H9 (cell line): ENCODE data around the gene BCO1. TPM values are rescaled to one million over a fixed set of nuclear protein-coding genes. Genes with fewer than 3 reads are reported as not detected.

Source experiments
- DNase-seq: peaks from one replicate; pipeline ENCODE4 v3.0.0-alpha.2; 2017
- H2AFZ ChIP-seq: one replicate; pipeline ENCODE4 v1.6.1; 2013; ENCODE audit warnings: mild to moderate bottlenecking, low read length, control low read depth, moderate library complexity
- H2AK5ac ChIP-seq: 2 replicates; pipeline ENCODE4 v1.6.1; 2013; ENCODE audit warnings: low read length, control low read depth, mixed read lengths; ENCODE audit not compliant: insufficient read length
- H2BK120ac ChIP-seq: one replicate; pipeline ENCODE4 v1.6.1; 2013; ENCODE audit warnings: low read depth, mild to moderate bottlenecking, low read length, control low read depth, inconsistent platforms; ENCODE audit not compliant: poor library complexity, severe bottlenecking
- H2BK12ac ChIP-seq: 2 replicates; pipeline ENCODE4 v1.6.1; 2013; ENCODE audit warnings: low read length, control low read depth, mixed read lengths, low read depth; ENCODE audit not compliant: insufficient read length
- H2BK15ac ChIP-seq: 2 replicates; pipeline ENCODE4 v1.6.1; 2013; ENCODE audit warnings: low read depth, low read length, control low read depth
- H2BK20ac ChIP-seq: one replicate; pipeline ENCODE4 v1.6.1; 2013; ENCODE audit warnings: low read depth, mild to moderate bottlenecking, low read length, control low read depth, inconsistent platforms; ENCODE audit not compliant: poor library complexity, severe bottlenecking
- H2BK5ac ChIP-seq: 2 replicates; pipeline ENCODE4 v1.6.1; 2013; ENCODE audit warnings: low read length, control low read depth, mixed read lengths; ENCODE audit not compliant: insufficient read length
- H3K14ac ChIP-seq: 2 replicates; pipeline ENCODE4 v1.6.1; 2013; ENCODE audit warnings: low read length, control low read depth; ENCODE audit not compliant: insufficient read depth
- H3K18ac ChIP-seq: 2 replicates; pipeline ENCODE4 v1.6.1; 2013; ENCODE audit warnings: low read depth, mild to moderate bottlenecking, mixed read lengths, low read length, control low read depth; ENCODE audit not compliant: insufficient read length
- H3K23ac ChIP-seq: 2 replicates; pipeline ENCODE4 v1.6.1; 2013; ENCODE audit warnings: low read length, control low read depth, mixed read lengths, low read depth; ENCODE audit not compliant: insufficient read length
- H3K23me2 ChIP-seq: 2 replicates; pipeline ENCODE4 v1.6.1; 2013; ENCODE audit warnings: low read depth, mild to moderate bottlenecking, mixed read lengths, low read length, control low read depth; ENCODE audit not compliant: insufficient read length, poor library complexity, severe bottlenecking
- H3K27ac ChIP-seq: 2 replicates; pipeline ENCODE4 v1.5.1; 2013; ENCODE audit warnings: low read length, control low read depth, mixed read lengths, low read depth; ENCODE audit not compliant: insufficient read length
- H3K27me3 ChIP-seq: 2 replicates; pipeline ENCODE4 v1.6.1; 2013; ENCODE audit warnings: low read length, control low read depth, inconsistent platforms; ENCODE audit not compliant: insufficient read depth
- H3K4ac ChIP-seq: 2 replicates; pipeline ENCODE4 v1.6.1; 2013; ENCODE audit warnings: low read depth, mild to moderate bottlenecking, control low read depth, inconsistent platforms, low read length, moderate library complexity
- H3K4me1 ChIP-seq: 2 replicates; pipeline ENCODE4 v1.6.1; 2013; ENCODE audit warnings: low read length, control low read depth, inconsistent platforms; ENCODE audit not compliant: insufficient read depth
- H3K4me2 ChIP-seq: 2 replicates; pipeline ENCODE4 v1.6.1; 2013; ENCODE audit warnings: low read length, control low read depth, mixed read lengths; ENCODE audit not compliant: insufficient read length, insufficient read depth
- H3K56ac ChIP-seq: 2 replicates; pipeline ENCODE4 v1.6.1; 2013; ENCODE audit warnings: low read depth, mild to moderate bottlenecking, mixed read lengths, low read length, control low read depth; ENCODE audit not compliant: insufficient read length
- H3K79me1 ChIP-seq: 2 replicates; pipeline ENCODE4 v1.6.1; 2013; ENCODE audit warnings: low read depth, mild to moderate bottlenecking, moderate library complexity, low read length, control low read depth, inconsistent platforms; ENCODE audit not compliant: insufficient read depth, poor library complexity, severe bottlenecking
- H3K79me2 ChIP-seq: 2 replicates; pipeline ENCODE4 v1.6.1; 2013; ENCODE audit warnings: low read length, control low read depth, inconsistent platforms; ENCODE audit not compliant: insufficient read depth
- H3K9ac ChIP-seq: 2 replicates; pipeline ENCODE4 v1.6.1; 2013; ENCODE audit warnings: low read length, control low read depth, mixed read lengths; ENCODE audit not compliant: insufficient read length; ENCODE audit errors: extremely low read depth
- H3K9me3 ChIP-seq: one replicate; pipeline ENCODE4 v1.6.1; 2013; ENCODE audit warnings: low read depth, low read length, inconsistent platforms; ENCODE audit not compliant: control insufficient read depth
- H3T11ph ChIP-seq: one replicate; pipeline ENCODE4 v1.6.1; 2013; ENCODE audit warnings: mild to moderate bottlenecking, low read length, control low read depth, inconsistent platforms
- H4K20me1 ChIP-seq: one replicate; pipeline ENCODE4 v1.6.1; 2013; ENCODE audit not compliant: control insufficient read depth, insufficient read length, insufficient read depth
- H4K5ac ChIP-seq: 2 replicates; pipeline ENCODE4 v1.6.1; 2013; ENCODE audit warnings: low read depth, mild to moderate bottlenecking, mixed read lengths, low read length, control low read depth; ENCODE audit not compliant: insufficient read length
- H4K8ac ChIP-seq: replicated peaks from 2 replicates; pipeline ENCODE4 v1.6.1; 2013; ENCODE audit warnings: low read length, control low read depth, mixed read lengths, low read depth; ENCODE audit not compliant: insufficient read length
- H4K91ac ChIP-seq: 2 replicates; pipeline ENCODE4 v1.6.1; 2013; ENCODE audit warnings: low read depth, mild to moderate bottlenecking, moderate library complexity, mixed read lengths, low read length, control low read depth; ENCODE audit not compliant: insufficient read length
- H3K27ac Mint-ChIP-seq, 3 experiments: 2 replicates in 2 of 3; 3 replicates in 1 of 3; pipeline ENCODE4 v1.8.0; 2020 to 2021; ENCODE audit warnings: mixed read lengths in 3 of 3, mild to moderate bottlenecking in 1 of 3, moderate library complexity in 1 of 3
- H3K27me3 Mint-ChIP-seq: 2 replicates; pipeline ENCODE4 v1.8.0; 2021; ENCODE audit warnings: low read depth, mild to moderate bottlenecking, moderate library complexity, mixed read lengths
- H3K36me3 Mint-ChIP-seq, 3 experiments: 2 replicates in 2 of 3; 3 replicates in 1 of 3; pipeline ENCODE4 v1.8.0; 2020 to 2021; ENCODE audit warnings: low read depth in 3 of 3, mixed read lengths in 3 of 3; ENCODE audit not compliant: insufficient read depth in 1 of 3
- H3K4me1 Mint-ChIP-seq, 2 experiments: 2 replicates each; pipeline ENCODE4 v1.8.0; 2020; ENCODE audit warnings: mixed read lengths in 2 of 2
- H3K4me3 Mint-ChIP-seq, 2 experiments: 2 replicates in 1 of 2; 3 replicates in 1 of 2; pipeline ENCODE4 v1.8.0; 2020 to 2021; ENCODE audit warnings: mild to moderate bottlenecking in 2 of 2, mixed read lengths in 2 of 2, moderate library complexity in 1 of 2
- H3K9me3 Mint-ChIP-seq, 2 experiments: 2 replicates in 1 of 2; 3 replicates in 1 of 2; pipeline ENCODE4 v1.8.0; 2020; ENCODE audit warnings: mild to moderate bottlenecking in 2 of 2, mixed read lengths in 2 of 2, moderate library complexity in 1 of 2
- WGBS: extraction: QIAGEN DNeasy Blood & Tissue Kit; methylation state at CpG from one replicate; pipeline ENCODE4 v1.1.7; 2013; ENCODE audit warnings: missing lambda C conversion rate, low lambda C conversion rate, mixed read lengths; ENCODE audit not compliant: insufficient read length; ENCODE audit errors: extremely low coverage; 5-methylcytosine and 5-hydroxymethylcytosine counted together
- total RNA-seq: library from RNA; stranded (reverse); gene quantifications from 2 replicates; pipeline ENCODE4 v1.2.1, GENCODE V29; 2021
- TF ChIP-seq, protein P1 (sequence below): fragments of 200-600 bp; sonication (generic); conservative IDR thresholded peaks from 3 replicates; pipeline ENCODE4 v1.8.0; 2021; ENCODE audit warnings: antibody characterized with exemption, mild to moderate bottlenecking

The BCO1 gene
- total RNA-seq, 1 experiment from 2014 or later: not detected

DNA sequence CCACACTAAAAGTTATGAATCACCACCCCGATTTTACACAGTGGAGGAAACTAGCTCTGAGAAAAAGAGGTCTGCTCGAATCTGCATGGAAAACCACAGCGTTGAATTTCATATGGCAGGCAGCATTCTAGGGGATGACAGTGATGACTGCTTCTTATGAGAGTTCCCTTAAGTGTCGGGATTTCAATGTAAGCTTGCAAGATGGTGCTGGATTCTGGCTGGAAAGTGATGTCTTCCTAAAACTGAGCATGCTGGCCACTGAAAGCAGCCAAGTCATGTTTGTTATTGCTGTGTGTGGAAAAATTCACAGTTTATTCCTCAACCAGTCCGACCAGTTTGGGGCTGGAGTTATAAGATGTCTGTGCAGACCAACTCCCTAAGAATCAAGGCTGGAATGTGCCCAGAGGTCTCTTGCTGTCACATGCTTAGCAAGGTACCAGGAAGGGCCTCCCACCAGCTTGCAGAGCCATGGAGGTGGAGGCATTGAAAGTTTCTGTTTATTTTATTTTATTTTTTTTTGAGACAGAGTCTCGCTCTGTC, 39.1 kb downstream of the BCO1 start:
- H3K4me1 Mint-ChIP-seq: no peaks in the 10 kb centered on the region
- Histone ChIP-seq H2BK120ac (no peak overlapping the region), H2BK12ac (no peak overlapping the region), H3K18ac (no peak overlapping the region), H3K79me2 (no peaks in the 10 kb centered on the region), H2AK5ac (no peak overlapping the region), H3T11ph (no peak overlapping the region), H3K9me3 (no peaks in the 10 kb centered on the region), H3K14ac (no peak overlapping the region), H3K9ac (no peak overlapping the region), H4K91ac (no peak overlapping the region), H3K27me3 (no peaks in the 10 kb centered on the region), H3K79me1 (no peaks in the 10 kb centered on the region), H2AFZ (no peak overlapping the region), H2BK15ac (no peak overlapping the region), H3K56ac (no peak overlapping the region), H2BK5ac (no peak overlapping the region), H2BK20ac (no peak overlapping the region), H4K8ac (no peak overlapping the region), H3K4me2 (no peak overlapping the region), H4K5ac (no peak overlapping the region), H3K4ac (no peak overlapping the region), H3K23me2 (no peaks in the 10 kb centered on the region), H3K23ac (no peak overlapping the region), H3K27ac (no peak overlapping the region), H3K4me1 (no peaks in the 10 kb centered on the region), H4K20me1 (no peaks in the 10 kb centered on the region)
- H3K27ac Mint-ChIP-seq: 0 out of 7 replicates have a peak overlapping the region, but pooled peaks of 1 of the 3 experiments have one; percentile 10
- H3K4me3 Mint-ChIP-seq: no peak overlapping the region
- TF ChIP-seq, protein P1, sequence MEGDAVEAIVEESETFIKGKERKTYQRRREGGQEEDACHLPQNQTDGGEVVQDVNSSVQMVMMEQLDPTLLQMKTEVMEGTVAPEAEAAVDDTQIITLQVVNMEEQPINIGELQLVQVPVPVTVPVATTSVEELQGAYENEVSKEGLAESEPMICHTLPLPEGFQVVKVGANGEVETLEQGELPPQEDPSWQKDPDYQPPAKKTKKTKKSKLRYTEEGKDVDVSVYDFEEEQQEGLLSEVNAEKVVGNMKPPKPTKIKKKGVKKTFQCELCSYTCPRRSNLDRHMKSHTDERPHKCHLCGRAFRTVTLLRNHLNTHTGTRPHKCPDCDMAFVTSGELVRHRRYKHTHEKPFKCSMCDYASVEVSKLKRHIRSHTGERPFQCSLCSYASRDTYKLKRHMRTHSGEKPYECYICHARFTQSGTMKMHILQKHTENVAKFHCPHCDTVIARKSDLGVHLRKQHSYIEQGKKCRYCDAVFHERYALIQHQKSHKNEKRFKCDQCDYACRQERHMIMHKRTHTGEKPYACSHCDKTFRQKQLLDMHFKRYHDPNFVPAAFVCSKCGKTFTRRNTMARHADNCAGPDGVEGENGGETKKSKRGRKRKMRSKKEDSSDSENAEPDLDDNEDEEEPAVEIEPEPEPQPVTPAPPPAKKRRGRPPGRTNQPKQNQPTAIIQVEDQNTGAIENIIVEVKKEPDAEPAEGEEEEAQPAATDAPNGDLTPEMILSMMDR: no peak
- H3K27me3 Mint-ChIP-seq: no peaks in the 10 kb centered on the region
- no peak for DNase-seq
- WGBS: no CpG with 5 or more reads among the region's 6 CpGs
- no peaks in the 10 kb centered on the region for H3K9me3 Mint-ChIP-seq
- H3K36me3 Mint-ChIP-seq: no peaks in the 10 kb centered on the region
